Liver (tissue), 9 donors: ENCODE results near the gene RRAS2. TPM values are rescaled to one million over a fixed set of nuclear protein-coding genes. Genes with fewer than 3 reads are reported as not detected.

Experiments used
- DNase-seq: peaks from one replicate; pipeline ENCODE4 v3.0.0-alpha.2; 2017; ENCODE audit warnings: low spot score
- H3K27ac ChIP-seq, 2 donors: one replicate each; pipeline ENCODE4 v1.7.0; 2013; ENCODE audit warnings: inconsistent platforms in 2 of 2, low read length in 2 of 2, control low read depth in 1 of 2, low read depth in 1 of 2, mild to moderate bottlenecking in 1 of 2
- H3K27me3 ChIP-seq, 4 donors: one replicate each; pipeline versions ENCODE4 v1.6.1 to v1.7.0; 2013; ENCODE audit warnings: low read length in 3 of 4, inconsistent platforms in 1 of 4, mild to moderate bottlenecking in 1 of 4, moderate library complexity in 1 of 4; ENCODE audit not compliant: control insufficient read depth in 4 of 4, insufficient read depth in 4 of 4
- H3K36me3 ChIP-seq, 4 donors: one replicate each; pipeline versions ENCODE4 v1.6.1 to v1.7.0; 2013; ENCODE audit warnings: low read length in 3 of 4, mild to moderate bottlenecking in 3 of 4, low read depth in 1 of 4, moderate library complexity in 1 of 4; ENCODE audit not compliant: control insufficient read depth in 4 of 4, insufficient read depth in 3 of 4
- H3K4me1 ChIP-seq, 4 donors: one replicate each; pipeline versions ENCODE4 v1.6.1 to v1.7.0; 2013; ENCODE audit warnings: low read length in 3 of 4, mild to moderate bottlenecking in 3 of 4, moderate library complexity in 1 of 4; ENCODE audit not compliant: control insufficient read depth in 4 of 4, insufficient read depth in 4 of 4
- H3K4me3 ChIP-seq, 3 donors: one replicate each; pipeline versions ENCODE4 v1.6.1 to v1.7.0; 2013; ENCODE audit warnings: low read length in 3 of 3, control low read depth in 1 of 3, low read depth in 1 of 3, mild to moderate bottlenecking in 1 of 3
- H3K9ac ChIP-seq, 2 donors: one replicate each; pipeline ENCODE4 v1.7.0; 2013; ENCODE audit warnings: low read length in 2 of 2, mild to moderate bottlenecking in 2 of 2, moderate library complexity in 2 of 2, control low read depth in 1 of 2, low read depth in 1 of 2
- H3K9me3 ChIP-seq, 4 donors: one replicate each; pipeline versions ENCODE4 v1.6.1 to v1.7.0; 2013; ENCODE audit warnings: low read length in 3 of 4; ENCODE audit not compliant: control insufficient read depth in 4 of 4
- FOXA1 ChIP-seq: IDR thresholded peaks from 2 replicates; pipeline ENCODE4 v1.6.1; 2016; ENCODE audit warnings: antibody characterized with exemption
- GABPA ChIP-seq, 2 donors: IDR thresholded peaks in 1 of 2; conservative IDR thresholded peaks in 1 of 2; 2 replicates each; pipeline ENCODE4 v1.6.1; 2016; ENCODE audit warnings: antibody characterized with exemption in 2 of 2, mild to moderate bottlenecking in 1 of 2, moderate library complexity in 1 of 2
- HNF4G ChIP-seq: IDR thresholded peaks from 2 replicates; pipeline ENCODE4 v1.6.1; 2016; ENCODE audit warnings: antibody characterized with exemption
- JUND ChIP-seq, 2 donors: IDR thresholded peaks; 2 replicates each; pipeline ENCODE4 v1.6.1; 2016; ENCODE audit warnings: antibody characterized with exemption in 2 of 2
- MAX ChIP-seq: IDR thresholded peaks from 2 replicates; pipeline ENCODE4 v1.6.1; 2016; ENCODE audit warnings: antibody characterized with exemption
- NR2F2 ChIP-seq: IDR thresholded peaks from 2 replicates; pipeline ENCODE4 v1.6.1; 2016; ENCODE audit warnings: antibody characterized with exemption
- RAD21 ChIP-seq, 2 donors: IDR thresholded peaks; 2 replicates each; pipeline ENCODE4 v1.6.1; 2016; ENCODE audit warnings: antibody characterized with exemption in 2 of 2, mild to moderate bottlenecking in 2 of 2
- REST ChIP-seq: IDR thresholded peaks from 2 replicates; pipeline ENCODE4 v1.6.1; 2016; ENCODE audit warnings: antibody characterized with exemption, mild to moderate bottlenecking
- RXRA ChIP-seq, 2 donors: IDR thresholded peaks; 2 replicates each; pipeline ENCODE4 v1.6.1; 2017 to 2018; ENCODE audit warnings: antibody characterized with exemption in 2 of 2, mild to moderate bottlenecking in 1 of 2
- ZBTB33 ChIP-seq: IDR thresholded peaks from 2 replicates; pipeline ENCODE4 v1.6.1; 2016; ENCODE audit warnings: antibody characterized with exemption
- WGBS: extraction: QIAGEN DNeasy Blood & Tissue Kit; methylation state at CpG from one replicate; pipeline ENCODE4 v1.1.7; 2013; 5-methylcytosine and 5-hydroxymethylcytosine counted together
- polyA plus RNA-seq, 2 donors: library from polyadenylated mRNA; stranded (reverse) in 1 of 2; unstranded in 1 of 2; fragments of 200-250 nt in 1 of 2; fragments of >200 nt in 1 of 2; fragmentation: Nextera tagmentation in 1 of 2; extraction: Ambion mirVana in 1 of 2; gene quantifications; one replicate each; pipeline versions ENCODE4 v1.2.1 to v1.2.3, GENCODE V29; 2013 to 2015
- total RNA-seq, 2 donors: library from RNA; depleted of rRNA; stranded (reverse); fragments of >200 nt; gene quantifications; one replicate each; pipeline ENCODE4 v1.2.3, GENCODE V29; 2014
- TF ChIP-seq, protein P1 (sequence below): fragments of 150-350 bp; IDR thresholded peaks from 2 replicates; pipeline ENCODE4 v1.5.1; 2017; ENCODE audit warnings: improper control_type of control experiment, low read depth, low read length; ENCODE audit not compliant: missing input control
- TF ChIP-seq, protein P2 (sequence below): IDR thresholded peaks from 2 replicates; pipeline ENCODE4 v1.6.1; 2016; ENCODE audit warnings: antibody characterized with exemption
- donor health status: healthy.
- donor health status: healthy.
- donor health status: healthy.
- donor health status: healthy.
- donor health status: healthy.

Gene RRAS2
- total and polyA plus RNA-seq, 4 donors, result 11.2 to 23.8 (median 17.5) TPM

DNA sequence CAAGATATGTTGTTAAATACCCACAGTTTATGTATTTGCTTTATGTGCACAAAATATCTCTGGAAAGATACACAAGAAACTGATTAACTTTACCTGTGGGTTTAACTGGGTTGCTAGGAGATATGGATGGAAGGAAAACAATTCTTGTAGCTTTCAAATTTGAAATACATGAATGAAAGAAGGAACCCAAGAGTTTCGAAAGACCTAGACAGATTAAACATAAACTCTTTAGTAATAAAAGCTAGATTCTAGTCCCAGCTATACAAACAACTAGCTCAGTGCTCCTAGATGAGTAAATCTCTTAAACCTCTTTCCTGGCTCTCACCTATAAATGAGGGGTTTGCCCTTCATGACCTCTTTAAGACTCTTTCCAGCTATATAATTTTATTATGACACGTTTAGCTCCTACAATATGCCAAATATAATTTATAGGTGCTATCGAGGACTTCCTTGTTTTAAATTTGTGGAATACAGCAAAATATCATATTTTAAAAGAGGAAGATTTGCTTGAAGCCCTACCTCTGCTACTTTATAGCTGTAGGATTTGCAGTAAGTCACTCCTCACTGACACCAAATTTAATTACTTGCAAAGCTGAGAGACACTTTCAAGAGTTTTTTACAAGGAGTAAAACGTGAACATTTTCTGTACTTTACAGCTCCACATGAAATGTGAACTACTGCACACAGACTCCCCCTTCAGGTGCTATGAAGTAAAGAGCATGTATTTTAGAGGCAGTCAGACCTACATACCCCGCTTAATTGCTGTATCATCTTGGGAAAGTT is 50.7 kb downstream of the RRAS2 start:
- DNase-seq, result no peak
- Histone ChIP-seq H3K4me3 (no peak overlapping the region), H3K27ac (no peak overlapping the region), H3K36me3 (no peaks in the 10 kb centered on the region), H3K27me3 (no peaks in the 10 kb centered on the region), H3K9ac (no peak overlapping the region), H3K4me1 (peaks cover 1 to 21% (median 7%) of the 10 kb centered on the region in 4 donors), H3K9me3 (no peaks in the 10 kb centered on the region)
- TF ChIP-seq RAD21 (IDR thresholded peaks at IDR 0.05) (peak; percentile 57 to 66), FOXA1 (no peak), NR2F2 (no peak)
- TF ChIP-seq, protein P1, sequence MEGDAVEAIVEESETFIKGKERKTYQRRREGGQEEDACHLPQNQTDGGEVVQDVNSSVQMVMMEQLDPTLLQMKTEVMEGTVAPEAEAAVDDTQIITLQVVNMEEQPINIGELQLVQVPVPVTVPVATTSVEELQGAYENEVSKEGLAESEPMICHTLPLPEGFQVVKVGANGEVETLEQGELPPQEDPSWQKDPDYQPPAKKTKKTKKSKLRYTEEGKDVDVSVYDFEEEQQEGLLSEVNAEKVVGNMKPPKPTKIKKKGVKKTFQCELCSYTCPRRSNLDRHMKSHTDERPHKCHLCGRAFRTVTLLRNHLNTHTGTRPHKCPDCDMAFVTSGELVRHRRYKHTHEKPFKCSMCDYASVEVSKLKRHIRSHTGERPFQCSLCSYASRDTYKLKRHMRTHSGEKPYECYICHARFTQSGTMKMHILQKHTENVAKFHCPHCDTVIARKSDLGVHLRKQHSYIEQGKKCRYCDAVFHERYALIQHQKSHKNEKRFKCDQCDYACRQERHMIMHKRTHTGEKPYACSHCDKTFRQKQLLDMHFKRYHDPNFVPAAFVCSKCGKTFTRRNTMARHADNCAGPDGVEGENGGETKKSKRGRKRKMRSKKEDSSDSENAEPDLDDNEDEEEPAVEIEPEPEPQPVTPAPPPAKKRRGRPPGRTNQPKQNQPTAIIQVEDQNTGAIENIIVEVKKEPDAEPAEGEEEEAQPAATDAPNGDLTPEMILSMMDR, result peak; percentile 38
- WGBS, result 36% methylated on average over 5 of the region's 5 CpGs

- Histone ChIP-seq H3K27ac (no peak overlapping the region), H3K4me3 (no peak overlapping the region), H3K4me1 (peaks cover 0 to 21% (median 7%) of the 10 kb centered on the region in 4 donors), H3K9ac (no peak overlapping the region), H3K36me3 (no peaks in the 10 kb centered on the region), H3K27me3 (no peaks in the 10 kb centered on the region), H3K9me3 (no peaks in the 10 kb centered on the region)
- 100% methylated on average over 1 of the region's 1 CpG for WGBS
- no peak for DNase-seq
- TF ChIP-seq MAX, result no peak
- peak in 1 of 2 donors; percentile 30 for TF ChIP-seq RAD21 (IDR thresholded peaks at IDR 0.05)
Measured at GRCh38 chr11:14306481-14306880, 52.5 kb downstream of the RRAS2 start.

DNA sequence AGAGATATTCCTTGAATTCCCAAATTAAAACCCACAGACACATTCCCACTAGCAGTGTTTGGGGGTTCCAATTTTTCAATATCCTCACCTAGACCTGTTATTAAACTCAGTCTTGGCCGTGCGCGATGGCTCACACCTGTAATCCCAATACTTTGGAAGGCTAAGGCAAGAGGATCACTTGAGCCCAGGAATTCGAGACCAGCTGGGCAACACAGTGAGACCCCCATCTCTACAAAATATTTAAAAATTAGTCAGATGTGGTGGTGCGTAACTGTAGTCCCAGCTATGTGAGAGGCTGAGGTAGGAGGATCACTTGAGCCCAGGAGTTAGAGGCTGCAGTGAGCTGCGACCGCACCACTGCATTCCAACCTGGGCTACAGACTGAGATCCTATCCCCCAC is 53.3 kb downstream of the RRAS2 start:
- H3K36me3 ChIP-seq, result no peaks in the 10 kb centered on the region
- TF ChIP-seq JUND (IDR thresholded peaks at IDR 0.05) (no peak), FOXA1 (no peak), RXRA (IDR thresholded peaks at IDR 0.05) (no peak), HNF4G (no peak)
- DNase-seq, result no peak
- no peak overlapping the region for H3K4me3 ChIP-seq
- 99% methylated on average over 7 of the region's 7 CpGs for WGBS
- H3K27ac ChIP-seq, result no peak overlapping the region
- no peaks in the 10 kb centered on the region for H3K27me3 ChIP-seq
- no peak overlapping the region for H3K9ac ChIP-seq
- no peaks in the 10 kb centered on the region for H3K9me3 ChIP-seq
- H3K4me1 ChIP-seq, result peaks cover 0 to 23% (median 9%) of the 10 kb centered on the region in 4 donors

DNA sequence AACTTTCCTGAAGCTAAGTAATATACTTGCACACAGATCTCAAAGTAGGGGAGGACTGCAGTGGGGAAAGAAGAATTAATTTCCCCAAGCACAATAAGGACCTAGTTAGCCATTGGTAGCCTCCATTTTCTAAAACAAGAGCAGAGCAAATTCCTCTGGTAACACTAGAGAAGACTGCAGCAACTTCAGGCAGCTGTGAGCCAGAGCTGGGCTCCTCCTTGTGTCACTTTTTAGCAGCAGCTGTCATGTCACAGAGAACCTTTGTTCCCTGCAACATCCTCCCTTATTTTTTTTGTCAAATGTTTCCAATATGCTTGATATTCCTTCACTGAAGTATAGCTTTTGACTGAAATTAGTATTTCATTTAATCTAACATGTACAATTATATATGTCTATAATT is 54.4 kb downstream of the RRAS2 start:
- Histone ChIP-seq H3K27ac (no peak overlapping the region), H3K4me1 (peaks cover 0 to 26% (median 11%) of the 10 kb centered on the region in 4 donors), H3K9ac (no peak overlapping the region), H3K4me3 (no peak overlapping the region), H3K36me3 (no peaks in the 10 kb centered on the region), H3K27me3 (no peaks in the 10 kb centered on the region), H3K9me3 (no peaks in the 10 kb centered on the region)
- no peak for DNase-seq
- TF ChIP-seq ZBTB33 (no peak), REST (no peak), MAX (no peak), JUND (IDR thresholded peaks at IDR 0.05) (no peak), GABPA (IDR thresholded peaks at IDR 0.05 in 1 of 2, conservative IDR thresholded peaks at IDR 0.05 in 1 of 2) (no peak)
- TF ChIP-seq, protein P2, sequence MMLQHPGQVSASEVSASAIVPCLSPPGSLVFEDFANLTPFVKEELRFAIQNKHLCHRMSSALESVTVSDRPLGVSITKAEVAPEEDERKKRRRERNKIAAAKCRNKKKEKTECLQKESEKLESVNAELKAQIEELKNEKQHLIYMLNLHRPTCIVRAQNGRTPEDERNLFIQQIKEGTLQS, result no peak
